ENCODE measurements around the gene RPIA.

The RPIA gene

GRCh38 chr2:88735133-88735532 lies 43.7 kb downstream of the RPIA start:
- TF ChIP-seq ZFP3 (CRISPR knock-in tag; IDR thresholded peaks at IDR 0.05), result no peak
- no peak for TF ChIP-seq SNAI2 (CRISPR knock-in tag; IDR thresholded peaks at IDR 0.05)
- TF ChIP-seq ESRRG (CRISPR knock-in tag; IDR thresholded peaks at IDR 0.05), result no peak
- TF ChIP-seq CREB5 (CRISPR knock-in tag; IDR thresholded peaks at IDR 0.05; ENCODE audit: low read depth), result no peak
- TF ChIP-seq BACH2 (CRISPR knock-in tag; IDR thresholded peaks at IDR 0.05; ENCODE audit: borderline replicate concordance), result no peak
- no peak for TF ChIP-seq TCF4 (CRISPR knock-in tag; IDR thresholded peaks at IDR 0.05; ENCODE audit: borderline replicate concordance)
- no peak for TF ChIP-seq RARB (CRISPR knock-in tag; IDR thresholded peaks at IDR 0.05)
- TF ChIP-seq POU6F1 (CRISPR knock-in tag; IDR thresholded peaks at IDR 0.05; ENCODE audit: borderline replicate concordance, low read depth), result no peak
- no peak for TF ChIP-seq ZC3H10 (CRISPR knock-in tag; IDR thresholded peaks at IDR 0.05)
- TF ChIP-seq GLIS3 (CRISPR knock-in tag; IDR thresholded peaks at IDR 0.05), result no peak
- TF ChIP-seq ZNF8 (CRISPR knock-in tag; IDR thresholded peaks at IDR 0.05), result no peak
- TF ChIP-seq ARNTL (CRISPR knock-in tag; IDR thresholded peaks at IDR 0.05; ENCODE audit: borderline replicate concordance, low read depth), result no peak
- TF ChIP-seq CSRNP3 (CRISPR knock-in tag; IDR thresholded peaks at IDR 0.05), result no peak
- no peak for TF ChIP-seq ZNF70 (CRISPR knock-in tag; IDR thresholded peaks at IDR 0.05)
- no peak for TF ChIP-seq ISL1 (CRISPR knock-in tag; IDR thresholded peaks at IDR 0.05)
- no peak for TF ChIP-seq PATZ1 (CRISPR knock-in tag; IDR thresholded peaks at IDR 0.05; ENCODE audit: borderline replicate concordance)
- no peak for TF ChIP-seq TSHZ2 (CRISPR knock-in tag; IDR thresholded peaks at IDR 0.05)
- no peak for TF ChIP-seq ZFP30 (CRISPR knock-in tag; IDR thresholded peaks at IDR 0.05)
- ATAC-seq, result no peak

- no peak for ATAC-seq
- no peak for TF ChIP-seq ISL1 (CRISPR knock-in tag; IDR thresholded peaks at IDR 0.05)
- no peak for TF ChIP-seq ZFP3 (CRISPR knock-in tag; IDR thresholded peaks at IDR 0.05)
- TF ChIP-seq RARB (CRISPR knock-in tag; IDR thresholded peaks at IDR 0.05), result no peak
- TF ChIP-seq PATZ1 (CRISPR knock-in tag; IDR thresholded peaks at IDR 0.05; ENCODE audit: borderline replicate concordance), result no peak
- TF ChIP-seq CSRNP3 (CRISPR knock-in tag; IDR thresholded peaks at IDR 0.05), result no peak
- no peak for TF ChIP-seq OSR1 (CRISPR knock-in tag; IDR thresholded peaks at IDR 0.05)
- TF ChIP-seq TSHZ2 (CRISPR knock-in tag; IDR thresholded peaks at IDR 0.05), result no peak
- no peak for TF ChIP-seq CSDC2 (CRISPR knock-in tag; IDR thresholded peaks at IDR 0.05)
- TF ChIP-seq SNAI2 (CRISPR knock-in tag; IDR thresholded peaks at IDR 0.05), result no peak
- TF ChIP-seq ARNTL (CRISPR knock-in tag; IDR thresholded peaks at IDR 0.05; ENCODE audit: borderline replicate concordance, low read depth), result no peak
- no peak for TF ChIP-seq TCF4 (CRISPR knock-in tag; IDR thresholded peaks at IDR 0.05; ENCODE audit: borderline replicate concordance)
- no peak for TF ChIP-seq POU6F1 (CRISPR knock-in tag; IDR thresholded peaks at IDR 0.05; ENCODE audit: borderline replicate concordance, low read depth)
These were observed 44.4 kb downstream of the RPIA start for GRCh38 chr2:88735853-88736252.

Data from SK-N-SH treated with all-trans-retinoic acid at 6 μM for 48 hours (cell line).